Activated B cell treated with CpG ODN at 0.5 μM for 24 hours (primary cell): ENCODE results near the gene SGCD. TPM values are rescaled to one million over a fixed set of nuclear protein-coding genes. Genes with fewer than 3 reads are reported as not detected.

ENCODE experiments used
- ATAC-seq: fragments of 200-7000 bp; cut with Tn5 transposase; one replicate; pipeline ENCODE4 v1.10.0; 2021; ENCODE audit warnings: low read depth, mild to moderate bottlenecking, moderate library complexity
- CTCF ChIA-PET: fragments of 350-600 bp; sonication (Branson Sonifier 250); formaldehyde crosslinking; loops from one replicate; lab custom pipeline; 2021; ENCODE audit warnings: antibody characterized with exemption; lab: Charles Lee
- POLR2A ChIA-PET: fragments of 350-600 bp; sonication (Branson Sonifier 250); formaldehyde crosslinking; loops from one replicate; lab custom pipeline; 2021; ENCODE audit warnings: antibody characterized with exemption; lab: Charles Lee
- DNase-seq: peaks from one replicate; pipeline ENCODE4 v3.0.0; 2022
- H3K27ac Mint-ChIP-seq: one replicate; pipeline ENCODE4 v1.8.0; 2020; ENCODE audit warnings: mixed read lengths
- H3K27me3 Mint-ChIP-seq: one replicate; pipeline ENCODE4 v1.8.0; 2021; ENCODE audit warnings: mixed read lengths
- H3K36me3 Mint-ChIP-seq: one replicate; pipeline ENCODE4 v1.8.0; 2021; ENCODE audit warnings: low read depth, mixed read lengths
- H3K4me1 Mint-ChIP-seq: one replicate; pipeline ENCODE4 v1.8.0; 2021; ENCODE audit warnings: mixed read lengths
- H3K4me3 Mint-ChIP-seq: one replicate; pipeline ENCODE4 v1.8.0; 2020; ENCODE audit warnings: mild to moderate bottlenecking, mixed read lengths
- H3K9me3 Mint-ChIP-seq: one replicate; pipeline ENCODE4 v1.8.0; 2020; ENCODE audit warnings: mixed read lengths
- CTCF ChIP-seq: fragments of 200-600 bp; IDR thresholded peaks from one replicate; pipeline ENCODE4 v1.8.0; 2022; ENCODE audit warnings: antibody characterized with exemption, mild to moderate bottlenecking
- intact Hi-C: fragments of 100-400 bp; cut with micrococcal nuclease; formaldehyde crosslinking; loops from one replicate; pipeline ENCODE4 v1.15.1; 2024
- total RNA-seq: library from RNA; stranded (reverse); gene quantifications from 2 replicates; pipeline ENCODE4 v1.2.3, GENCODE V29; 2022

Gene SGCD
- total RNA-seq, 1 donor from 2014 or later, result not detected

- POLR2A ChIA-PET, result no interaction called here
- intact Hi-C loops, result no loop called here
- ATAC-seq, result no peak
Measured at GRCh38 chr5:156624686-156625085, 297.7 kb downstream of the SGCD start.

GRCh38 chr5:156628421-156628820 is 301.5 kb downstream of the SGCD start:
- DNase-seq, result no peak
- no peak for ATAC-seq
- H3K9me3 Mint-ChIP-seq, result no peaks in the 10 kb centered on the region
- intact Hi-C loops, result no loop called here
- H3K4me3 Mint-ChIP-seq, result no peak overlapping the region
- H3K4me1 Mint-ChIP-seq, result no peaks in the 10 kb centered on the region
- no peak overlapping the region for H3K27ac Mint-ChIP-seq
- H3K36me3 Mint-ChIP-seq, result no peaks in the 10 kb centered on the region
- ChIA-PET POLR2A (no interaction called here), CTCF (no interaction called here)
- H3K27me3 Mint-ChIP-seq, result no peaks in the 10 kb centered on the region
- TF ChIP-seq CTCF, result no peak

More at GRCh38 chr5:156624686-156625085, 297.7 kb downstream of the SGCD start:
- Mint-ChIP-seq H3K36me3 (no peaks in the 10 kb centered on the region), H3K4me1 (no peaks in the 10 kb centered on the region), H3K9me3 (no peaks in the 10 kb centered on the region), H3K4me3 (no peak overlapping the region), H3K27me3 (no peaks in the 10 kb centered on the region), H3K27ac (no peak overlapping the region)
- TF ChIP-seq CTCF, result no peak
- CTCF ChIA-PET, result no interaction called here
- no peak for DNase-seq

- Mint-ChIP-seq H3K9me3 (no peaks in the 10 kb centered on the region), H3K27ac (no peak overlapping the region), H3K27me3 (no peaks in the 10 kb centered on the region), H3K4me3 (no peak overlapping the region), H3K36me3 (no peaks in the 10 kb centered on the region), H3K4me1 (no peaks in the 10 kb centered on the region)
- no peak for TF ChIP-seq CTCF
- DNase-seq (no peak), ATAC-seq (no peak)
- POLR2A ChIA-PET, result no interaction called here
- CTCF ChIA-PET, result no interaction called here
- intact Hi-C loops, result no loop called here
Measured at GRCh38 chr5:156631005-156631404, 304.0 kb downstream of the SGCD start.

- intact Hi-C loops, result no loop called here
- Mint-ChIP-seq H3K27me3 (no peaks in the 10 kb centered on the region), H3K27ac (no peak overlapping the region), H3K9me3 (no peaks in the 10 kb centered on the region), H3K4me1 (no peaks in the 10 kb centered on the region), H3K36me3 (no peaks in the 10 kb centered on the region), H3K4me3 (no peak overlapping the region)
- CTCF ChIA-PET, result no interaction called here
- no peak for ATAC-seq
- POLR2A ChIA-PET, result no interaction called here
- no peak for DNase-seq
- TF ChIP-seq CTCF, result no peak
Measured at GRCh38 chr5:156634301-156634700, 307.3 kb downstream of the SGCD start.

- no peak for TF ChIP-seq CTCF
- Mint-ChIP-seq H3K9me3 (no peaks in the 10 kb centered on the region), H3K27ac (no peak overlapping the region), H3K4me1 (no peaks in the 10 kb centered on the region), H3K27me3 (peaks cover 3% of the 10 kb centered on the region), H3K36me3 (no peaks in the 10 kb centered on the region), H3K4me3 (no peak overlapping the region)
- ATAC-seq (no peak), DNase-seq (no peak)
- intact Hi-C loops, result no loop called here
- ChIA-PET CTCF (no interaction called here), POLR2A (no interaction called here)
Measured at GRCh38 chr5:156640691-156641241, 313.8 kb downstream of the SGCD start.
